Thoracic aorta (tissue), 2 donors: Measurements from ENCODE around the gene PSD. TPM values are rescaled to one million over a fixed set of nuclear protein-coding genes. Genes with fewer than 3 reads are reported as not detected.

Experiments
- ATAC-seq: fragments of 150-250 bp; one replicate; pipeline ENCODE4 v1.8.0; 2017; ENCODE audit warnings: low read depth; ENCODE audit not compliant: insufficient number of reproducible peaks, low FRiP score
- DNase-seq: peaks from one replicate; pipeline ENCODE4 v3.0.0-alpha.2; 2020; ENCODE audit warnings: low spot score
- H3K27ac ChIP-seq, 2 donors: fragments of 200-600 bp; sonication (generic); 1 replicate in 1 of 2; 2 replicates in 1 of 2; pipeline ENCODE4 v1.5.1; 2016; ENCODE audit warnings: mild to moderate bottlenecking in 2 of 2, moderate library complexity in 2 of 2
- H3K27me3 ChIP-seq: fragments of 200-600 bp; sonication (generic); replicated peaks from 2 replicates; pipeline ENCODE4 v1.6.0; 2016; ENCODE audit warnings: mild to moderate bottlenecking; ENCODE audit not compliant: insufficient read depth
- H3K36me3 ChIP-seq: fragments of 200-600 bp; sonication (generic); one replicate; pipeline ENCODE4 v1.5.1; 2016
- H3K4me1 ChIP-seq, 2 donors: fragments of 200-600 bp; sonication (generic); 1 replicate in 1 of 2; 2 replicates in 1 of 2; pipeline versions ENCODE4 v1.5.1 to v1.6.0; 2016; ENCODE audit warnings: low read depth in 2 of 2, mild to moderate bottlenecking in 1 of 2; ENCODE audit not compliant: control insufficient read depth in 1 of 2
- H3K4me3 ChIP-seq: fragments of 200-600 bp; sonication (generic); 2 replicates; pipeline ENCODE4 v1.5.1; 2016; ENCODE audit warnings: mild to moderate bottlenecking
- H3K9me3 ChIP-seq: fragments of 200-600 bp; sonication (generic); 2 replicates; pipeline ENCODE4 v1.5.1; 2016
- CTCF ChIP-seq: fragments of 200-600 bp; sonication (generic); IDR thresholded peaks from one replicate; pipeline ENCODE4 v1.5.1; 2019; ENCODE audit warnings: antibody characterized with exemption
- total RNA-seq, 2 donors: library from RNA; depleted of rRNA; stranded (reverse); fragments of >200 nt; gene quantifications; one replicate each; pipeline versions ENCODE4 v1.1.0 to v1.2.3, GENCODE V29; 2016

Gene PSD
- total RNA-seq, 2 donors from 2014 or later, result 0.21 TPM; not detected in 1

- ATAC-seq (no peak), DNase-seq (no peak)
- Histone ChIP-seq H3K9me3 (no peaks in the 10 kb centered on the region), H3K36me3 (peaks cover 12% of the 10 kb centered on the region), H3K4me1 (peaks cover 3 to 13% of the 10 kb centered on the region in 2 donors), H3K27ac (no peak overlapping the region), H3K27me3 (no peaks in the 10 kb centered on the region), H3K4me3 (no peak overlapping the region)
- no peak for TF ChIP-seq CTCF
These were observed 16.1 kb downstream of the PSD start for GRCh38 chr10:102402512-102402896.

DNA sequence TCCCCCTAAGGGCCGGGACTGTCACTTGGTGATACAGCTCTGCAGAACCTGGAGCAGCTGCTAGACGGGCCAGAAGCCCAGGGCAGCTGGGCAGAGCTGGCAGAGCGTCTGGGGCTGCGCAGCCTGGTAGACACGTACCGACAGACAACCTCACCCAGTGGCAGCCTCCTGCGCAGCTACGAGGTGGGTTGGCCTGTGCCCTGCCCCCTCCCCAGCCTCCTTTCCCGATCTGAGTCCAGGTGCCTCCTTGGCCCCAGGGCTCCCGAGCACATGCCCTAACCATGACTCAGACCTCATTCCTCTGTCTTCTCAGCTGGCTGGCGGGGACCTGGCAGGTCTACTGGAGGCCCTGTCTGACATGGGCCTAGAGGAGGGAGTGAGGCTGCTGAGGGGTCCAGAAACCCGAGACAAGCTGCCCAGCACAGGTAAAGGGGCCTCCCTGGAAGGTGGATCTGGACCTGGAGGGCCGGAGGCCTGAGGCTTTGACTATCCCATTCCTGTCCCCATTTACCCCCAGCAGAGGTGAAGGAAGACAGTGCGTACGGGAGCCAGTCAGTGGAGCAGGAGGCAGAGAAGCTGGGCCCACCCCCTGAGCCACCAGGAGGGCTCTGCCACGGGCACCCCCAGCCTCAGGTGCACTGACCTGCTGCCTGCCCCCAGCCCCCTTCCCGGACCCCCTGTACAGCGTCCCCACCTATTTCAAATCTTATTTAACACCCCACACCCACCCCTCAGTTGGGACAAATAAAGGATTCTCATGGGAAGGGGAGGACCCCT, 16.7 kb downstream of the PSD start:
- Histone ChIP-seq H3K4me1 (peaks cover 3 to 15% of the 10 kb centered on the region in 2 donors), H3K4me3 (no peak overlapping the region), H3K9me3 (no peaks in the 10 kb centered on the region), H3K36me3 (peaks cover 12% of the 10 kb centered on the region), H3K27ac (no peak overlapping the region), H3K27me3 (no peaks in the 10 kb centered on the region)
- TF ChIP-seq CTCF, result no peak
- ATAC-seq (no peak), DNase-seq (no peak)

DNA sequence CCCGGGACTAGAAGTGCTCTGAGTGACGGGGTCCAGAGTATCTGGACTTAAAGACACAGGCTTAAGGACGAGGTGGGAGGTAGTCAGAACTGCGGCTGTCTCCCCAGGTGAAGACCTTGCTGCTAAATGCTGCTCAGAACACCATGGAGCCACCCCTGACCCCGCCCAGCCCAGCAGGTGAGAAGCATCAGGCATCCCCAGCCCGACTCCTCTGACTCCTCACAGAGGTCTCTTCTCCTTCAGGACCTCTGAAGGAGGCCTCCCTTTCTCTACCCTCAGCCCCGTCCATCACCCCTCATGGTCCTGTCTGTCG, 17.3 kb downstream of the PSD start:
- H3K36me3 ChIP-seq, result peaks cover 12% of the 10 kb centered on the region
- no peak for TF ChIP-seq CTCF
- no peaks in the 10 kb centered on the region for H3K27me3 ChIP-seq
- no peaks in the 10 kb centered on the region for H3K9me3 ChIP-seq
- DNase-seq (no peak), ATAC-seq (no peak)
- no peak overlapping the region for H3K27ac ChIP-seq
- H3K4me1 ChIP-seq, result peaks cover 7 to 21% of the 10 kb centered on the region in 2 donors
- no peak overlapping the region for H3K4me3 ChIP-seq

DNA sequence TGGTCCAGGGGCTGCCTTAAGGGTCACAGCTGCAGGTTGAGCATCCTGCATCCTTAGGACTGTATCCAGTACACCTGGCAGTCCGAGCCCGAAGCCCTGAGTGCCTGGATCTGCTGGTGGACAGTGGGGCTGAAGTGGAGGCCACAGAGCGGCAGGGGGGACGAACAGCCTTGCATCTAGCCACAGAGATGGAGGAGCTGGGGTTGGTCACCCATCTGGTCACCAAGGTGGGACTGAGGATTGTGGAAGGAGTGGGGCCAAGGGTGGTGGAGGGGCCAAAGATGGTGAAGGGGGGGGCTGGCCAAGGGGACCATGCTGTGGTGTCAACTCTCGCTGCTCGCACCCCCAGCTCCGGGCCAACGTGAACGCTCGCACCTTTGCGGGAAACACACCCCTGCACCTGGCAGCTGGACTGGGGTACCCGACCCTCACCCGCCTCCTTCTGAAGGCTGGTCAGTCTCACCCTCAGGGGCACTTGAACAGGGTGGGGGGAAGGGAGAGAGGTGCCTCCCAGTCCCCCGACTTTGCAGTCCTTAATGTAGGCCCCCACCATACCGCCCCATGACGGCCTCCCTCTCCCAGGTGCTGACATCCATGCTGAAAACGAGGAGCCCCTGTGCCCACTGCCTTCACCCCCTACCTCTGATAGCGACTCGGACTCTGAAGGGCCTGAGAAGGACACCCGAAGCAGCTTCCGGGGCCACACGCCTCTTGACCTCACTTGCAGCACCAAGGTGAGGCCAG, 17.8 kb downstream of the PSD start:
- Histone ChIP-seq H3K27me3 (no peaks in the 10 kb centered on the region), H3K27ac (no peak overlapping the region), H3K4me3 (no peak overlapping the region), H3K9me3 (no peaks in the 10 kb centered on the region), H3K36me3 (peaks cover 12% of the 10 kb centered on the region), H3K4me1 (peaks cover 12 to 27% of the 10 kb centered on the region in 2 donors)
- no peak for TF ChIP-seq CTCF
- no peak for DNase-seq
- ATAC-seq, result no peak

DNA sequence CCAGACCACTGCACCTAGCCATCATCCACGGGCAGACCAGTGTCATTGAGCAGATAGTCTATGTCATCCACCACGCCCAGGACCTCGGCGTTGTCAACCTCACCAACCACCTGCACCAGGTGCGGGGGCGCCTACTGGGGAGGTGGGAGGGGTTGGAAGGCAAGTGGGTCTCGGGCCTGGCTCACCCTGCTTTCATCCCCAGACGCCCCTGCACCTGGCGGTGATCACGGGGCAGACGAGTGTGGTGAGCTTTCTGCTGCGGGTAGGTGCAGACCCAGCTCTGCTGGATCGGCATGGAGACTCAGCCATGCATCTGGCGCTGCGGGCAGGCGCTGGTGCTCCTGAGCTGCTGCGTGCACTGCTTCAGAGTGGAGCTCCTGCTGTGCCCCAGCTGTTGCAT, 18.5 kb downstream of the PSD start:
- H3K27ac ChIP-seq, result no peak overlapping the region
- no peak for TF ChIP-seq CTCF
- H3K4me1 ChIP-seq, result peaks cover 12 to 27% of the 10 kb centered on the region in 2 donors
- H3K9me3 ChIP-seq, result no peaks in the 10 kb centered on the region
- ATAC-seq (no peak), DNase-seq (no peak)
- no peaks in the 10 kb centered on the region for H3K27me3 ChIP-seq
- peak overlapping the region; percentile 85 for H3K4me3 ChIP-seq
- H3K36me3 ChIP-seq, result peaks cover 12% of the 10 kb centered on the region
